HepG2 (cell line): Measurements from ENCODE around the gene FAM117A. TPM values are rescaled to one million over a fixed set of nuclear protein-coding genes. Genes with fewer than 3 reads are reported as not detected.

Experiments
- CBFB ChIP-seq: sonication (generic); formaldehyde crosslinking; IDR thresholded peaks from 2 replicates; pipeline ENCODE4 v1.4.0; 2020; ENCODE audit warnings: missing genetic modification reagents
- DMAP1 ChIP-seq: IDR thresholded peaks from 2 replicates; pipeline ENCODE4 v1.6.1; 2016
- GLI4 ChIP-seq: sonication (generic); formaldehyde crosslinking; IDR thresholded peaks from 2 replicates; pipeline ENCODE4 v1.5.1; 2020; ENCODE audit warnings: missing genetic modification reagents, mild to moderate bottlenecking, moderate library complexity, borderline replicate concordance
- HNF1A ChIP-seq, 2 experiments: sonication (generic) in 1 of 2; formaldehyde crosslinking in 1 of 2; IDR thresholded peaks; 2 replicates each; pipeline versions ENCODE4 v1.4.0 to v1.6.1; 2016 to 2020; ENCODE audit warnings: borderline replicate concordance in 1 of 2, low read depth in 1 of 2, mild to moderate bottlenecking in 1 of 2, missing genetic modification reagents in 1 of 2
- HNRNPK ChIP-seq: fragments of 200-400 bp; formaldehyde crosslinking; IDR thresholded peaks from 2 replicates; pipeline ENCODE4 v1.6.1; 2018; ENCODE audit warnings: low read length, low read depth, moderate library complexity, mild to moderate bottlenecking; ENCODE audit not compliant: poor library complexity, severe bottlenecking
- MEIS1 ChIP-seq: sonication (generic); formaldehyde crosslinking; IDR thresholded peaks from 2 replicates; pipeline ENCODE4 v1.9.0; 2021; ENCODE audit warnings: mild to moderate bottlenecking, missing genetic modification reagents, moderate library complexity, borderline replicate concordance
- MTF2 ChIP-seq: sonication (generic); formaldehyde crosslinking; IDR thresholded peaks from 2 replicates; pipeline ENCODE4 v1.5.0; 2020; ENCODE audit warnings: missing genetic modification reagents, borderline replicate concordance
- NFKBIZ ChIP-seq: IDR thresholded peaks from 2 replicates; pipeline ENCODE4 v1.6.1; 2018; ENCODE audit warnings: missing genetic modification reagents, missing compliant biosample characterization
- RARA ChIP-seq: IDR thresholded peaks from 2 replicates; pipeline ENCODE4 v1.6.1; 2016; ENCODE audit warnings: missing genetic modification reagents, missing compliant biosample characterization
- TEF ChIP-seq: sonication (generic); formaldehyde crosslinking; IDR thresholded peaks from 2 replicates; pipeline ENCODE4 v1.5.0; 2020; ENCODE audit warnings: missing genetic modification reagents
- ZNF280B ChIP-seq: sonication (generic); formaldehyde crosslinking; IDR thresholded peaks from 2 replicates; pipeline ENCODE4 v1.5.0; 2020; ENCODE audit warnings: missing genetic modification reagents, mild to moderate bottlenecking, borderline replicate concordance
- ZNF3 ChIP-seq: IDR thresholded peaks from 2 replicates; pipeline ENCODE4 v1.7.0; 2017; ENCODE audit warnings: inconsistent platforms
- ZNF367 ChIP-seq: sonication (generic); formaldehyde crosslinking; IDR thresholded peaks from 2 replicates; pipeline ENCODE4 v1.4.0; 2020; ENCODE audit warnings: missing genetic modification reagents, borderline replicate concordance
- ZNF569 ChIP-seq: sonication (generic); formaldehyde crosslinking; IDR thresholded peaks from 2 replicates; pipeline ENCODE4 v1.5.0; 2020; ENCODE audit warnings: mild to moderate bottlenecking, missing genetic modification reagents, moderate library complexity, borderline replicate concordance
- ZNF609 ChIP-seq: sonication (generic); formaldehyde crosslinking; IDR thresholded peaks from 2 replicates; pipeline ENCODE4 v1.4.0; 2020; ENCODE audit warnings: mild to moderate bottlenecking, missing genetic modification reagents, borderline replicate concordance
- polyA plus RNA-seq, 8 experiments: library from polyadenylated mRNA; depleted of rRNA in 3 of 8; stranded (reverse) in 7 of 8; unstranded in 1 of 8; fragments of >200 nt; fragmentation: Illumina TruSeq in 4 of 8; extraction: Trizol in 4 of 8; gene quantifications; 2 replicates each; pipeline versions ENCODE4 v1.2.1 to v1.2.3, GENCODE V29; 2011 to 2016; ENCODE audit warnings: low read depth in 4 of 8, missing spikeins in 1 of 8, mixed read lengths in 1 of 8; ENCODE audit not compliant: insufficient read depth in 1 of 8
- total RNA-seq, 5 experiments: library from RNA; depleted of rRNA; stranded (reverse); fragments of >200 nt; fragmentation: Illumina TruSeq; extraction: Trizol; gene quantifications; 2 replicates each; pipeline ENCODE4 v1.2.3, GENCODE V29; 2016; ENCODE audit warnings: low read depth in 1 of 5

Gene FAM117A
- total and polyA plus RNA-seq, 2 of the 13 experiments (the other 11 are each of a cell fraction or from before 2014, with no cell fraction given), result 12.1 to 19.8 TPM

- TF ChIP-seq ZNF609 (CRISPR knock-in tag), result no peak
- no peak for TF ChIP-seq HNRNPK
- no peak for TF ChIP-seq RARA (CRISPR knock-in tag)
- TF ChIP-seq ZNF280B (CRISPR knock-in tag), result no peak
- no peak for TF ChIP-seq MEIS1 (CRISPR knock-in tag)
- no peak for TF ChIP-seq HNF1A (IDR thresholded peaks at IDR 0.05; ENCODE audit: low read depth)
- no peak for TF ChIP-seq HNF1A (CRISPR knock-in tag; IDR thresholded peaks at IDR 0.05; ENCODE audit: borderline replicate concordance)
- no peak for TF ChIP-seq ZNF569 (CRISPR knock-in tag)
- TF ChIP-seq GLI4 (CRISPR knock-in tag), result no peak
- TF ChIP-seq MTF2 (CRISPR knock-in tag), result no peak
- TF ChIP-seq NFKBIZ (CRISPR knock-in tag), result no peak
- TF ChIP-seq ZNF367 (CRISPR knock-in tag), result no peak
- no peak for TF ChIP-seq CBFB (CRISPR knock-in tag)
- no peak for TF ChIP-seq DMAP1
- TF ChIP-seq ZNF3 (CRISPR knock-in tag), result no peak
- TF ChIP-seq TEF (CRISPR knock-in tag), result no peak
Observed at GRCh38 chr17:49716668-49717364, 47.1 kb downstream of the FAM117A start (continued).
